ENCODE measurements around the gene TAF9B. TPM values are rescaled to one million over a fixed set of nuclear protein-coding genes. Genes with fewer than 3 reads are reported as not detected.

Gene TAF9B
- total RNA-seq, 1 experiment from 2014 or later = 19.3 TPM

Other genes starting within 250 kb of the TAF9B start
- 117 and 136 TPM in 2 replicates for gene MAGT1, start 244.2 kb downstream of the TAF9B start, total RNA-seq (2014; rRNA removed; shearing (Covaris generic))
- 701 and 817 TPM in 2 replicates for gene COX7B, start 240.2 kb downstream of the TAF9B start, total RNA-seq (2014; rRNA removed; shearing (Covaris generic))
- 16.1 and 16.2 TPM in 2 replicates for gene ATP7A, start 229.0 kb downstream of the TAF9B start, total RNA-seq (2014; rRNA removed; shearing (Covaris generic))
- not detected in 2 replicates for gene PGAM4, start 170.0 kb downstream of the TAF9B start, total RNA-seq (2014; rRNA removed; shearing (Covaris generic))
- 1,208 and 1,214 TPM in 2 replicates for gene PGK1, start 35.4 kb downstream of the TAF9B start, total RNA-seq (2014; rRNA removed; shearing (Covaris generic))
- not detected in 2 replicates for gene CYSLTR1, start 188.0 kb upstream of the TAF9B start, total RNA-seq (2014; rRNA removed; shearing (Covaris generic))

Measured in SK-MEL-5 (cell line).